ENCODE results near the gene RALGAPA1.

The RALGAPA1 gene

DNA sequence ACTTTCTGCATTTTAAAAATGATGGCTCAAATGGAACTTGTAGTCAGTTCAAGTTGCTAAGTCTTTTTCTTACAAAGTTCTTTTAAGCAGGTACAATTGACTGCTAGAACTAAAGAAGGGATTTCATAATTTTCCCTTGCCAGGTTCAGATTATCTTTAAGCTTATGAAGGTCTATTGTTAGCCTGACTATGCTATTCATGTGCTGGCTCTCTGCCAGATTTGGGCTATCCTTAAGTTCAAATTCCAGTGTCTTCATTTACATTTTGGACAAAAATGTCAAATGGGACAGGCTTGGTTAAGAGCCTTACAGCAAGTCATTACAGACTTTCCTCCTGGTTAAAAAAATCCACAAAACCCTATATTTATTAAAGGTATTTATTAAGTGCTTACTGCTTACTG lies 232.8 kb downstream of the RALGAPA1 start:
- Histone ChIP-seq H3K4me3 (ENCODE audit: low read depth in 1 of 2, low read length in 1 of 2) (no peak overlapping the region), H3K27ac (no peak overlapping the region), H3K27me3 (no peaks in the 10 kb centered on the region), H3K36me3 (no peaks in the 10 kb centered on the region), H3K4me1 (ENCODE audit: control insufficient read depth in 1 of 2, insufficient read depth in 1 of 2, low read depth in 1 of 2, low read length in 1 of 2) (no peaks in the 10 kb centered on the region), H3K9me3 (no peaks in the 10 kb centered on the region)
- TF ChIP-seq, protein P1, sequence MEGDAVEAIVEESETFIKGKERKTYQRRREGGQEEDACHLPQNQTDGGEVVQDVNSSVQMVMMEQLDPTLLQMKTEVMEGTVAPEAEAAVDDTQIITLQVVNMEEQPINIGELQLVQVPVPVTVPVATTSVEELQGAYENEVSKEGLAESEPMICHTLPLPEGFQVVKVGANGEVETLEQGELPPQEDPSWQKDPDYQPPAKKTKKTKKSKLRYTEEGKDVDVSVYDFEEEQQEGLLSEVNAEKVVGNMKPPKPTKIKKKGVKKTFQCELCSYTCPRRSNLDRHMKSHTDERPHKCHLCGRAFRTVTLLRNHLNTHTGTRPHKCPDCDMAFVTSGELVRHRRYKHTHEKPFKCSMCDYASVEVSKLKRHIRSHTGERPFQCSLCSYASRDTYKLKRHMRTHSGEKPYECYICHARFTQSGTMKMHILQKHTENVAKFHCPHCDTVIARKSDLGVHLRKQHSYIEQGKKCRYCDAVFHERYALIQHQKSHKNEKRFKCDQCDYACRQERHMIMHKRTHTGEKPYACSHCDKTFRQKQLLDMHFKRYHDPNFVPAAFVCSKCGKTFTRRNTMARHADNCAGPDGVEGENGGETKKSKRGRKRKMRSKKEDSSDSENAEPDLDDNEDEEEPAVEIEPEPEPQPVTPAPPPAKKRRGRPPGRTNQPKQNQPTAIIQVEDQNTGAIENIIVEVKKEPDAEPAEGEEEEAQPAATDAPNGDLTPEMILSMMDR (IDR thresholded peaks at IDR 0.05) = no peak

DNA sequence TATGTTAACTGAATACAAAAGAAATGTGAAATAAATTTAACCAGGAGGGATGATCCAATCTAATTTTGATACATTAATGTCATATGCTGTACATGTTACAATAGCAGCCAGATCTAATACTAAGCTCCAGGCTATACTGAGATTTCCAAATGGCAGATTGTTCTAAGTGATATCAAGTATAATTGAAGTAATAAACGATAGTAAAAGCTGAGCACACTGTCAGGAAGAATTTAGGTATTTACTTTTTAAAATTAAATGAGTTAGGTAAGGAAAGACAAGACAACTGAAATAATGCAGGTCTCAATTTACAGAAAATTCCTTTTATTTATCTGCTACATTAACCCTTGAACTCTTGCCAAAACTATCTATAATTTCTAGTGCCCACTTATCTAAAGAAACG lies 235.2 kb downstream of the RALGAPA1 start:
- Histone ChIP-seq H3K4me3 (ENCODE audit: low read depth in 1 of 2, low read length in 1 of 2) (no peak overlapping the region), H3K27me3 (no peaks in the 10 kb centered on the region), H3K36me3 (no peaks in the 10 kb centered on the region), H3K9me3 (no peaks in the 10 kb centered on the region), H3K27ac (no peak overlapping the region), H3K4me1 (ENCODE audit: control insufficient read depth in 1 of 2, insufficient read depth in 1 of 2, low read depth in 1 of 2, low read length in 1 of 2) (no peaks in the 10 kb centered on the region)
- TF ChIP-seq, protein P1 (IDR thresholded peaks at IDR 0.05) = no peak

GRCh38 chr14:35571598-35571997 lies 237.5 kb downstream of the RALGAPA1 start:
- Histone ChIP-seq H3K4me1 (ENCODE audit: control insufficient read depth in 1 of 2, insufficient read depth in 1 of 2, low read depth in 1 of 2, low read length in 1 of 2) (no peaks in the 10 kb centered on the region), H3K4me3 (ENCODE audit: low read depth in 1 of 2, low read length in 1 of 2) (no peak overlapping the region), H3K36me3 (no peaks in the 10 kb centered on the region), H3K9me3 (no peaks in the 10 kb centered on the region), H3K27ac (no peak overlapping the region), H3K27me3 (no peaks in the 10 kb centered on the region)
- TF ChIP-seq, protein P1 (IDR thresholded peaks at IDR 0.05) = no peak

- TF ChIP-seq, protein P1 (IDR thresholded peaks at IDR 0.05) = no peak
Measured at GRCh38 chr14:35565871-35566464, 243.1 kb downstream of the RALGAPA1 start.

DNA sequence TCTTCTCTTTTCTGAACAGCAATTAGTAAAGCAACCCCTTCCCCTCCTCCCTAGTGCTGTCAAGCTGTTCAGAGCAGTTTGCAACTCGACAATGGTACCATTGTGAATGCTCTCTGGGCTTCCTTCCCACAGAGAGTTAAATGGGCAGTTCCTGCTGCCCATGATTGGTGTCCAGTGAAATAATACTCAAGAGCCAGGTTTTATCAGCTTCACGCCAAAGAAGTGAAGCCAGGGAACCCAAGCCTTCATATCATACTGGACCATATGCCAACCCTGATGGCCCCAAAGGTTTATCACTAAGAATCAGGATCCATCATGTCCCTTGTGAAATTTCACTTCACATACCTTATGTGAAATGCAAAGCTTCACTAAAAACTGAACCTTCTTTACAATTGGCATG lies 250.4 kb downstream of the RALGAPA1 start:
- Histone ChIP-seq H3K27ac (no peak overlapping the region), H3K27me3 (no peaks in the 10 kb centered on the region), H3K36me3 (no peaks in the 10 kb centered on the region), H3K4me1 (ENCODE audit: control insufficient read depth in 1 of 2, insufficient read depth in 1 of 2, low read depth in 1 of 2, low read length in 1 of 2) (no peaks in the 10 kb centered on the region), H3K9me3 (no peaks in the 10 kb centered on the region), H3K4me3 (ENCODE audit: low read depth in 1 of 2, low read length in 1 of 2) (no peak overlapping the region)
- TF ChIP-seq, protein P1 (IDR thresholded peaks at IDR 0.05) = no peak

More at GRCh38 chr14:35565871-35566464, 243.1 kb downstream of the RALGAPA1 start:
- H3K9me3 ChIP-seq = no peaks in the 10 kb centered on the region
- no peak overlapping the region for H3K27ac ChIP-seq
- H3K4me3 ChIP-seq (ENCODE audit: low read depth in 1 of 2, low read length in 1 of 2) = no peak overlapping the region
- no peaks in the 10 kb centered on the region for H3K27me3 ChIP-seq
- H3K36me3 ChIP-seq = no peaks in the 10 kb centered on the region
- no peaks in the 10 kb centered on the region for H3K4me1 ChIP-seq (ENCODE audit: control insufficient read depth in 1 of 2, insufficient read depth in 1 of 2, low read depth in 1 of 2, low read length in 1 of 2)

Data from neutrophil (primary cell).